A549 (cell line): ENCODE data around the gene UTP15.

Experiments
- CHD2 ChIP-seq: fragments of 150-350 bp; IDR thresholded peaks from 2 replicates; pipeline ENCODE4 v1.6.1; 2014; ENCODE audit warnings: low read length; ENCODE audit not compliant: partially characterized antibody
- EP300 ChIP-seq, 2 experiments: fragments of >200 bp; sonication (Bioruptor Twin); formaldehyde crosslinking; IDR thresholded peaks; 2 replicates in 1 of 2; 3 replicates in 1 of 2; pipeline ENCODE4 v1.6.1; 2016 to 2017
- HOXA7 ChIP-seq: fragments of 250-450 bp; sonication (Bioruptor Pico); IDR thresholded peaks from 2 replicates; pipeline ENCODE4 v1.5.0; 2020; ENCODE audit warnings: mild to moderate bottlenecking, moderate library complexity
- JUNB ChIP-seq: fragments of >200 bp; sonication (Bioruptor Twin); formaldehyde crosslinking; IDR thresholded peaks from 2 replicates; pipeline ENCODE4 v1.6.1; 2016
- MYC ChIP-seq: IDR thresholded peaks from 2 replicates; pipeline ENCODE4 v1.6.1; 2012; ENCODE audit warnings: mild to moderate bottlenecking, inconsistent platforms, low read length, improper control_type of control experiment, borderline replicate concordance
- POLR2A ChIP-seq: IDR thresholded peaks from 2 replicates; pipeline ENCODE4 v1.6.1; 2012; ENCODE audit warnings: mild to moderate bottlenecking, low read length
- RARB ChIP-seq: fragments of 250-450 bp; sonication (Bioruptor Pico); IDR thresholded peaks from 2 replicates; pipeline ENCODE4 v1.8.0; 2021; ENCODE audit warnings: mild to moderate bottlenecking, moderate library complexity
- TF ChIP-seq, protein P1 (sequence below): fragments of 200-600 bp; sonication (generic); IDR thresholded peaks from 2 replicates; pipeline ENCODE4 v1.6.1; 2016; ENCODE audit warnings: antibody characterized with exemption, mild to moderate bottlenecking, moderate library complexity
- TF ChIP-seq, protein P2 (sequence below): fragments of >200 bp; sonication (Bioruptor Twin); formaldehyde crosslinking; IDR thresholded peaks from 3 replicates; pipeline ENCODE4 v1.5.1; 2016

DNA sequence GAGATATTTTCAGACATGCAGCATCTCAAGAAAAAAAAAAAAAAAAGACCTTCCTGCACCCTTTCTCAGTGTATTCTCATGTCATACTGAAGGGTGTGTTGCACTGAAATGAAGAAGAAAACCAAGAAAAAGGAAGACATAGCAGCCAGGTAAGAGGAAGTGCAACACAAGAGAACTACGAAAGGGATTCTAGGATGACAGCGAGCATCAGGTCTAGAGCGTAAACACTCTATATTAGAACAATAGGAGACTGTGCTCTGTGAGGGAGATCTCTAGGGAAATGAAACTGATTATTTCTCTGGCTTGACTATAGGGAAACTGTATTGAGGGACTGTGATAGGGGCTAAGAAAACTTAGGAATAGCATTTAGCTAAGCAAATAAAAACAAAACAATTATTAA is 37.3 kb upstream of the UTP15 start:
- TF ChIP-seq MYC (no peak), EP300 (IDR thresholded peaks at IDR 0.05) (no peak), JUNB (no peak), POLR2A (no peak), HOXA7 (no peak), CHD2 (no peak), RARB (no peak)
- TF ChIP-seq, protein P1, sequence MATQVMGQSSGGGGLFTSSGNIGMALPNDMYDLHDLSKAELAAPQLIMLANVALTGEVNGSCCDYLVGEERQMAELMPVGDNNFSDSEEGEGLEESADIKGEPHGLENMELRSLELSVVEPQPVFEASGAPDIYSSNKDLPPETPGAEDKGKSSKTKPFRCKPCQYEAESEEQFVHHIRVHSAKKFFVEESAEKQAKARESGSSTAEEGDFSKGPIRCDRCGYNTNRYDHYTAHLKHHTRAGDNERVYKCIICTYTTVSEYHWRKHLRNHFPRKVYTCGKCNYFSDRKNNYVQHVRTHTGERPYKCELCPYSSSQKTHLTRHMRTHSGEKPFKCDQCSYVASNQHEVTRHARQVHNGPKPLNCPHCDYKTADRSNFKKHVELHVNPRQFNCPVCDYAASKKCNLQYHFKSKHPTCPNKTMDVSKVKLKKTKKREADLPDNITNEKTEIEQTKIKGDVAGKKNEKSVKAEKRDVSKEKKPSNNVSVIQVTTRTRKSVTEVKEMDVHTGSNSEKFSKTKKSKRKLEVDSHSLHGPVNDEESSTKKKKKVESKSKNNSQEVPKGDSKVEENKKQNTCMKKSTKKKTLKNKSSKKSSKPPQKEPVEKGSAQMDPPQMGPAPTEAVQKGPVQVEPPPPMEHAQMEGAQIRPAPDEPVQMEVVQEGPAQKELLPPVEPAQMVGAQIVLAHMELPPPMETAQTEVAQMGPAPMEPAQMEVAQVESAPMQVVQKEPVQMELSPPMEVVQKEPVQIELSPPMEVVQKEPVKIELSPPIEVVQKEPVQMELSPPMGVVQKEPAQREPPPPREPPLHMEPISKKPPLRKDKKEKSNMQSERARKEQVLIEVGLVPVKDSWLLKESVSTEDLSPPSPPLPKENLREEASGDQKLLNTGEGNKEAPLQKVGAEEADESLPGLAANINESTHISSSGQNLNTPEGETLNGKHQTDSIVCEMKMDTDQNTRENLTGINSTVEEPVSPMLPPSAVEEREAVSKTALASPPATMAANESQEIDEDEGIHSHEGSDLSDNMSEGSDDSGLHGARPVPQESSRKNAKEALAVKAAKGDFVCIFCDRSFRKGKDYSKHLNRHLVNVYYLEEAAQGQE: no peak
- TF ChIP-seq, protein P2, sequence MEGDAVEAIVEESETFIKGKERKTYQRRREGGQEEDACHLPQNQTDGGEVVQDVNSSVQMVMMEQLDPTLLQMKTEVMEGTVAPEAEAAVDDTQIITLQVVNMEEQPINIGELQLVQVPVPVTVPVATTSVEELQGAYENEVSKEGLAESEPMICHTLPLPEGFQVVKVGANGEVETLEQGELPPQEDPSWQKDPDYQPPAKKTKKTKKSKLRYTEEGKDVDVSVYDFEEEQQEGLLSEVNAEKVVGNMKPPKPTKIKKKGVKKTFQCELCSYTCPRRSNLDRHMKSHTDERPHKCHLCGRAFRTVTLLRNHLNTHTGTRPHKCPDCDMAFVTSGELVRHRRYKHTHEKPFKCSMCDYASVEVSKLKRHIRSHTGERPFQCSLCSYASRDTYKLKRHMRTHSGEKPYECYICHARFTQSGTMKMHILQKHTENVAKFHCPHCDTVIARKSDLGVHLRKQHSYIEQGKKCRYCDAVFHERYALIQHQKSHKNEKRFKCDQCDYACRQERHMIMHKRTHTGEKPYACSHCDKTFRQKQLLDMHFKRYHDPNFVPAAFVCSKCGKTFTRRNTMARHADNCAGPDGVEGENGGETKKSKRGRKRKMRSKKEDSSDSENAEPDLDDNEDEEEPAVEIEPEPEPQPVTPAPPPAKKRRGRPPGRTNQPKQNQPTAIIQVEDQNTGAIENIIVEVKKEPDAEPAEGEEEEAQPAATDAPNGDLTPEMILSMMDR: no peak
